ENCODE data around the gene C7orf25. TPM values are rescaled to one million over a fixed set of nuclear protein-coding genes. Genes with fewer than 3 reads are reported as not detected.

The C7orf25 gene
- total and polyA plus RNA-seq, 2 of the 13 experiments (the other 11 are each of a cell fraction or from before 2014, with no cell fraction given) = 0.37 to 1.3 TPM

DNA sequence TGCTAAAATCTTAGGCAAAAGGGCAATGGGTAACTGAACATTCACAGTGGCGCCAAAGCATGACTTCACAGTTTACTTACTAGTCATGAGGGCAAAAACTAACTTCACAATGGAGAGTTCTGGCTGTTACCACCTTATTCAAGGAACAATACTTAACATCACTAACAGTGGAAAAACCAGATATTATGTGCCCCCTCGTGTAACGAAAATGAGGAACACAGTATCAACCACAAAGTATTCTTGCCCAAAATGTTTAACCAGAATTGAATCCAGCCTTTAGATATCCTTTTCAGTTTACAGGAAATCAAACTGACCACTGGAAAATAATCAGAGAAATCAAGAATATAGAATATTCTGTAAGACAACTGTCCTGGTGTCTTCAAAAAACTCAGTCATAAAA, 9.5 kb downstream of the C7orf25 start:
- ATAC-seq (no peak), DNase-seq (ENCODE audit: low spot score) (no peak), FAIRE-seq (no peak)
- intact Hi-C loops (cut with micrococcal nuclease; ENCODE audit: unreplicated experiment) (no loop called here), in situ Hi-C loops (cut with HindIII; ENCODE audit: extremely low pct_ligation_motif_present, low pct_unique_long_range_greater_than_20kb) (no loop called here)
- WGBS (ENCODE audit: low lambda C conversion rate) = 32% methylated on average over 3 of the region's 3 CpGs
- POLR2A ChIA-PET = no interaction called here
- no TSS peak for BruUV-seq (replicated peaks)
- TF ChIP-seq SP4 (CRISPR knock-in tag; IDR thresholded peaks at IDR 0.05) = no peak
- TF ChIP-seq TCF12 (IDR thresholded peaks at IDR 0.05) = no peak
- no peak for TF ChIP-seq TCF12 (CRISPR knock-in tag; IDR thresholded peaks at IDR 0.05)
- no peak for TF ChIP-seq ATF7-NPFF (CRISPR knock-in tag; IDR thresholded peaks at IDR 0.05; ENCODE audit: low read depth)
- TF ChIP-seq ZNF10 (CRISPR knock-in tag; IDR thresholded peaks at IDR 0.05; ENCODE audit: borderline replicate concordance, low read depth) = no peak
- TF ChIP-seq DNMT1 (CRISPR knock-in tag; IDR thresholded peaks at IDR 0.05) = no peak
- no peak for TF ChIP-seq ZNF513 (CRISPR knock-in tag; conservative IDR thresholded peaks at IDR 0.05)
- TF ChIP-seq ZNF737 (CRISPR knock-in tag; IDR thresholded peaks at IDR 0.05; ENCODE audit: borderline replicate concordance) = no peak
- TF ChIP-seq CCDC6 (CRISPR knock-in tag; IDR thresholded peaks at IDR 0.05) = no peak
- no peak for TF ChIP-seq HIC2 (CRISPR knock-in tag; IDR thresholded peaks at IDR 0.05; ENCODE audit: low read depth)
- Histone ChIP-seq H4K20me1 (ENCODE audit: insufficient read depth, low read length) (no peaks in the 10 kb centered on the region), H3K9me3 (ENCODE audit: low read length) (no peaks in the 10 kb centered on the region), H3K27ac (ENCODE audit: extremely low read length, insufficient read depth, low read length) (no peak overlapping the region), H3K4me2 (ENCODE audit: low read depth, low read length) (no peak overlapping the region), H3K27me3 (ENCODE audit: control insufficient read depth in 1 of 2, insufficient read depth in 2 of 2, low read length in 2 of 2) (peaks cover 1 to 3% of the 10 kb centered on the region in 2 experiments; a peak in 2 of 5 replicates), H3K4me1 (ENCODE audit: insufficient read depth, low read length) (peaks cover 12% of the 10 kb centered on the region), H3K9ac (ENCODE audit: insufficient read depth, low read depth, low read length) (no peak overlapping the region), H3K36me3 (replicated peaks in 1 of 2; ENCODE audit: control insufficient read depth in 1 of 2, insufficient read depth in 2 of 2, low read length in 2 of 2) (no peaks in the 10 kb centered on the region), H3K79me2 (ENCODE audit: insufficient read depth, low read length) (no peaks in the 10 kb centered on the region), H2AFZ (ENCODE audit: low read length) (no peak overlapping the region), H3K4me3 (replicated peaks in 1 of 3; ENCODE audit: insufficient read depth in 1 of 3, low read depth in 2 of 3, low read length in 3 of 3) (no peak overlapping the region)
- CTCF ChIA-PET (ENCODE audit: low intra/inter-chr PET ratio, low total read pairs) = no interaction called here
